B cell (primary cell): ENCODE results near the gene PLA2G1B. TPM values are rescaled to one million over a fixed set of nuclear protein-coding genes. Genes with fewer than 3 reads are reported as not detected.

ENCODE experiments used
- ATAC-seq: fragments of 200-7000 bp; cut with Tn5 transposase; one replicate; pipeline ENCODE4 v1.10.0; 2021; ENCODE audit warnings: low read depth, mild to moderate bottlenecking, moderate number of reproducible peaks, moderate library complexity
- CTCF ChIA-PET: fragments of 350-600 bp; sonication (Branson Sonifier 250); formaldehyde crosslinking; loops from one replicate; lab custom pipeline; 2021; ENCODE audit warnings: antibody characterized with exemption, inconsistent platforms; lab: Charles Lee
- POLR2A ChIA-PET: fragments of 350-600 bp; sonication (Branson Sonifier 250); formaldehyde crosslinking; loops from one replicate; lab custom pipeline; 2021; ENCODE audit warnings: antibody characterized with exemption; lab: Charles Lee
- DNase-seq: peaks from one replicate; pipeline ENCODE4 v3.0.0; 2013
- H2AFZ ChIP-seq: 2 replicates; pipeline ENCODE4 v1.6.1; 2012; ENCODE audit warnings: mild to moderate bottlenecking, low read depth, low read length; ENCODE audit not compliant: insufficient read depth, poor library complexity, severe bottlenecking
- H3K27ac ChIP-seq, 2 donors: 1 replicate in 1 of 2; 2 replicates in 1 of 2; pipeline ENCODE4 v1.5.1; 2012 to 2013; ENCODE audit warnings: low read length in 2 of 2, mild to moderate bottlenecking in 2 of 2, moderate library complexity in 1 of 2
- H3K27me3 ChIP-seq, 4 experiments: fragments of 200-600 bp in 1 of 4; sonication (generic) in 1 of 4; replicated peaks in 1 of 4; 1 replicate in 2 of 4; 2 replicates in 2 of 4; pipeline versions ENCODE4 v1.6.1 to v1.7.0; 2013 to 2016; ENCODE audit warnings: low read length in 3 of 4, mild to moderate bottlenecking in 2 of 4, mixed read lengths in 1 of 4, moderate library complexity in 1 of 4; ENCODE audit not compliant: insufficient read depth in 4 of 4, control insufficient read depth in 3 of 4; ENCODE audit errors: control extremely low read depth in 1 of 4
- H3K36me3 ChIP-seq, 2 experiments: replicated peaks in 1 of 2; 1 replicate in 1 of 2; 2 replicates in 1 of 2; pipeline versions ENCODE4 v1.6.1 to v1.7.1; 2013; ENCODE audit warnings: low read length in 1 of 2; ENCODE audit not compliant: insufficient read depth in 2 of 2, control insufficient read depth in 1 of 2; ENCODE audit errors: control extremely low read depth in 1 of 2, extremely low read depth in 1 of 2
- H3K4me1 ChIP-seq, 2 donors: fragments of 200-600 bp in 1 of 2; sonication (generic) in 1 of 2; 1 replicate in 1 of 2; 2 replicates in 1 of 2; pipeline versions ENCODE4 v1.5.1 to v1.6.1; 2013 to 2017; ENCODE audit warnings: low read length in 2 of 2; ENCODE audit not compliant: control insufficient read depth in 2 of 2, insufficient read depth in 2 of 2
- H3K4me2 ChIP-seq: replicated peaks from 2 replicates; pipeline ENCODE3; 2012; ENCODE audit warnings: mild to moderate bottlenecking, low read depth, low read length; ENCODE audit not compliant: poor library complexity, severe bottlenecking
- H3K4me3 ChIP-seq, 5 experiments: fragments of 200-600 bp in 1 of 5; sonication (generic) in 1 of 5; 1 replicate in 3 of 5; 2 replicates in 2 of 5; pipeline versions ENCODE4 v1.5.1 to v1.7.0; 2011 to 2016; ENCODE audit warnings: low read length in 4 of 5, mild to moderate bottlenecking in 4 of 5, low read depth in 2 of 5, control low read depth in 1 of 5, moderate library complexity in 1 of 5; ENCODE audit not compliant: insufficient read depth in 1 of 5; ENCODE audit errors: control extremely low read depth in 1 of 5, extremely low read depth in 1 of 5
- H3K79me2 ChIP-seq: fragments of 200-600 bp; sonication (generic); one replicate; pipeline ENCODE4 v1.6.0; 2016; ENCODE audit warnings: low read length; ENCODE audit not compliant: control insufficient read depth, insufficient read depth
- H3K9ac ChIP-seq: fragments of 200-600 bp; sonication (generic); 2 replicates; pipeline ENCODE4 v1.6.1; 2017; ENCODE audit warnings: mild to moderate bottlenecking, low read length, moderate library complexity
- H3K9me3 ChIP-seq, 3 donors: one replicate each; pipeline versions ENCODE4 v1.6.1 to v1.7.1; 2013; ENCODE audit warnings: low read length in 2 of 3; ENCODE audit not compliant: control insufficient read depth in 2 of 3, insufficient read depth in 1 of 3; ENCODE audit errors: control extremely low read depth in 1 of 3
- H4K20me1 ChIP-seq: 2 replicates; pipeline ENCODE4 v1.6.0; 2012; ENCODE audit warnings: mild to moderate bottlenecking, low read length; ENCODE audit not compliant: insufficient read depth, control insufficient read depth, poor library complexity, severe bottlenecking
- H3K27ac Mint-ChIP-seq: one replicate; pipeline ENCODE4 v1.8.0; 2021; ENCODE audit warnings: mixed read lengths
- H3K27me3 Mint-ChIP-seq: one replicate; pipeline ENCODE4 v1.8.0; 2021; ENCODE audit warnings: mixed read lengths
- H3K4me1 Mint-ChIP-seq: one replicate; pipeline ENCODE4 v1.8.0; 2021; ENCODE audit warnings: mixed read lengths
- H3K4me3 Mint-ChIP-seq: one replicate; pipeline ENCODE4 v1.8.0; 2021; ENCODE audit warnings: mixed read lengths
- H3K9me3 Mint-ChIP-seq: one replicate; pipeline ENCODE4 v1.8.0; 2022; ENCODE audit warnings: mixed read lengths; ENCODE audit not compliant: insufficient read depth
- EZH2 ChIP-seq: IDR thresholded peaks from 2 replicates; pipeline ENCODE4 v1.6.1; 2012; ENCODE audit warnings: borderline replicate concordance, low read depth, mild to moderate bottlenecking, moderate library complexity, low read length; ENCODE audit not compliant: insufficient read depth, poor library complexity, severe bottlenecking
- WGBS: methylation state at CpG from one replicate; pipeline ENCODE4 v1.1.5; 2013; ENCODE audit warnings: missing lambda C conversion rate; ENCODE audit not compliant: insufficient coverage; 5-methylcytosine and 5-hydroxymethylcytosine counted together
- intact Hi-C: fragments of 100-400 bp; cut with micrococcal nuclease; formaldehyde crosslinking; loops from one replicate; pipeline ENCODE4 v1.10.0; 2022
- polyA plus RNA-seq: library from polyadenylated mRNA; depleted of rRNA; stranded (reverse); fragments of >200 nt; gene quantifications from 2 replicates; pipeline ENCODE4 v1.2.3, GENCODE V29; 2012
- total RNA-seq, 2 donors: library from RNA; stranded (reverse); fragments of 120-200 nt in 1 of 2; gene quantifications; 1 replicate in 1 of 2; 2 replicates in 1 of 2; pipeline versions ENCODE4 v1.2.3 to v1.2.4, GENCODE V29; 2013 to 2022
- TF ChIP-seq, protein P1 (sequence below): fragments of 200-600 bp; IDR thresholded peaks from one replicate; pipeline ENCODE4 v1.8.0; 2022; ENCODE audit warnings: antibody characterized with exemption, mild to moderate bottlenecking

PLA2G1B gene
- total and polyA plus RNA-seq, 2 donors (not counting 1 experiment from before 2014, with no cell fraction given) = not detected

GRCh38 chr12:120361506-120362208 is 34.1 kb upstream of the PLA2G1B start:
- WGBS = 13% methylated on average over 52 of the region's 56 CpGs
- Histone ChIP-seq H3K79me2 (no peaks in the 10 kb centered on the region), H3K27ac (no peak overlapping the region), H4K20me1 (no peaks in the 10 kb centered on the region), H3K4me1 (peaks cover 0 to 10% of the 10 kb centered on the region in 2 donors), H2AFZ (no peak overlapping the region), H3K4me3 (no peak overlapping the region), H3K27me3 (peaks cover 0 to 62% (median 20%) of the 10 kb centered on the region in 4 experiments), H3K36me3 (no peaks in the 10 kb centered on the region), H3K4me2 (peak overlapping the region; percentile 52), H3K9ac (no peak overlapping the region), H3K9me3 (no peaks in the 10 kb centered on the region)
- TF ChIP-seq, protein P1, sequence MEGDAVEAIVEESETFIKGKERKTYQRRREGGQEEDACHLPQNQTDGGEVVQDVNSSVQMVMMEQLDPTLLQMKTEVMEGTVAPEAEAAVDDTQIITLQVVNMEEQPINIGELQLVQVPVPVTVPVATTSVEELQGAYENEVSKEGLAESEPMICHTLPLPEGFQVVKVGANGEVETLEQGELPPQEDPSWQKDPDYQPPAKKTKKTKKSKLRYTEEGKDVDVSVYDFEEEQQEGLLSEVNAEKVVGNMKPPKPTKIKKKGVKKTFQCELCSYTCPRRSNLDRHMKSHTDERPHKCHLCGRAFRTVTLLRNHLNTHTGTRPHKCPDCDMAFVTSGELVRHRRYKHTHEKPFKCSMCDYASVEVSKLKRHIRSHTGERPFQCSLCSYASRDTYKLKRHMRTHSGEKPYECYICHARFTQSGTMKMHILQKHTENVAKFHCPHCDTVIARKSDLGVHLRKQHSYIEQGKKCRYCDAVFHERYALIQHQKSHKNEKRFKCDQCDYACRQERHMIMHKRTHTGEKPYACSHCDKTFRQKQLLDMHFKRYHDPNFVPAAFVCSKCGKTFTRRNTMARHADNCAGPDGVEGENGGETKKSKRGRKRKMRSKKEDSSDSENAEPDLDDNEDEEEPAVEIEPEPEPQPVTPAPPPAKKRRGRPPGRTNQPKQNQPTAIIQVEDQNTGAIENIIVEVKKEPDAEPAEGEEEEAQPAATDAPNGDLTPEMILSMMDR = no peak
- TF ChIP-seq EZH2 = no peak
- ATAC-seq (peak; percentile 39), DNase-seq (peak; percentile 57)
- intact Hi-C loops = no loop called here
- Mint-ChIP-seq H3K27ac (no peak overlapping the region), H3K27me3 (peaks cover 72% of the 10 kb centered on the region), H3K4me1 (peaks cover 4% of the 10 kb centered on the region), H3K9me3 (no peaks in the 10 kb centered on the region), H3K4me3 (no peak overlapping the region)
- ChIA-PET POLR2A (interaction anchor here (0.5 kb wide), 1 partner anchor 1491 kb away, joined by 6 read pairs; no protein-coding TSS in a partner anchor), CTCF (interaction anchor here (0.6 to 1.0 kb wide), 2 partner anchors 105 to 1797 kb away, joined by 3 to 4 read pairs; no protein-coding TSS in a partner anchor)

- intact Hi-C loops = loop anchor here (5.0 kb wide), 1 partner anchor 288 kb away; no protein-coding TSS in a partner anchor
- no peaks in the 10 kb centered on the region for H3K79me2 ChIP-seq
- DNase-seq (no peak), ATAC-seq (no peak)
- H3K4me2 ChIP-seq = no peak overlapping the region
- POLR2A ChIA-PET = interaction anchor here (0.7 kb wide), 1 partner anchor 10 kb away, joined by 3 read pairs; no protein-coding TSS in a partner anchor
- Mint-ChIP-seq H3K4me3 (no peak overlapping the region), H3K27me3 (peaks cover 62% of the 10 kb centered on the region), H3K27ac (no peak overlapping the region), H3K4me1 (peaks cover 3% of the 10 kb centered on the region), H3K9me3 (no peaks in the 10 kb centered on the region)
- no peak overlapping the region for H3K4me3 ChIP-seq
- no peak overlapping the region for H2AFZ ChIP-seq
- no peaks in the 10 kb centered on the region for H3K36me3 ChIP-seq
- no peak for TF ChIP-seq EZH2
- TF ChIP-seq, protein P1 = no peak
- CTCF ChIA-PET = no interaction called here
- no CpG with 5 or more reads among the region's 1 CpG for WGBS
- H3K4me1 ChIP-seq = peaks cover 0 to 10% of the 10 kb centered on the region in 2 donors
- no peak overlapping the region for H3K9ac ChIP-seq
- no peaks in the 10 kb centered on the region for H4K20me1 ChIP-seq
- H3K9me3 ChIP-seq = no peaks in the 10 kb centered on the region
- no peak overlapping the region for H3K27ac ChIP-seq
- peaks cover 0 to 44% (median 16%) of the 10 kb centered on the region in 4 experiments for H3K27me3 ChIP-seq
Measured at GRCh38 chr12:120359128-120359527, 31.5 kb upstream of the PLA2G1B start.
